ENCODE measurements around the gene SPECC1L. TPM values are rescaled to one million over a fixed set of nuclear protein-coding genes. Genes with fewer than 3 reads are reported as not detected.
"Not testable (repeated sequence)": the region's sequence is repeated elsewhere in the genome, so short reads cannot be mapped to it uniquely, and the experiment has no call there.

SPECC1L gene
- total RNA-seq, 1 donor from 2014 or later = 123 TPM

- H3K4me1 Mint-ChIP-seq = peaks cover 37% of the 10 kb centered on the region
Measured at GRCh38 chr22:24289114-24289513, 18.5 kb downstream of the SPECC1L start.

GRCh38 chr22:24289741-24290163, 19.1 kb downstream of the SPECC1L start:
- TF ChIP-seq CTCF (conservative IDR thresholded peaks at IDR 0.05) = no peak
- no peak for DNase-seq (ENCODE audit: low read depth, low spot score)
- no peak overlapping the region for H3K4me3 Mint-ChIP-seq
- H3K9me3 Mint-ChIP-seq = no peaks in the 10 kb centered on the region
- no peaks in the 10 kb centered on the region for H3K27me3 Mint-ChIP-seq (ENCODE audit: low read depth)
- H3K4me1 Mint-ChIP-seq = peaks cover 34% of the 10 kb centered on the region
- no peak overlapping the region for H3K27ac Mint-ChIP-seq (ENCODE audit: unreplicated experiment)
- no peaks in the 10 kb centered on the region for H3K36me3 Mint-ChIP-seq (ENCODE audit: low read depth)

More at GRCh38 chr22:24289114-24289513, 18.5 kb downstream of the SPECC1L start:
- no peak overlapping the region for H3K27ac Mint-ChIP-seq (ENCODE audit: unreplicated experiment)
- H3K27me3 Mint-ChIP-seq (ENCODE audit: low read depth) = no peaks in the 10 kb centered on the region
- H3K36me3 Mint-ChIP-seq (ENCODE audit: low read depth) = no peaks in the 10 kb centered on the region
- H3K4me3 Mint-ChIP-seq = no peak overlapping the region
- H3K9me3 Mint-ChIP-seq = no peaks in the 10 kb centered on the region
- DNase-seq (ENCODE audit: low read depth, low spot score) = no peak
- TF ChIP-seq CTCF (conservative IDR thresholded peaks at IDR 0.05) = no peak

GRCh38 chr22:24290459-24290858, 19.8 kb downstream of the SPECC1L start:
- Mint-ChIP-seq H3K36me3 (ENCODE audit: low read depth) (no peaks in the 10 kb centered on the region), H3K27me3 (ENCODE audit: low read depth) (no peaks in the 10 kb centered on the region), H3K9me3 (no peaks in the 10 kb centered on the region), H3K4me3 (no peak overlapping the region), H3K4me1 (peaks cover 27% of the 10 kb centered on the region), H3K27ac (ENCODE audit: unreplicated experiment) (no peak overlapping the region)
- DNase-seq (ENCODE audit: low read depth, low spot score) = no peak
- TF ChIP-seq CTCF (conservative IDR thresholded peaks at IDR 0.05) = no peak

- H3K36me3 Mint-ChIP-seq (ENCODE audit: low read depth) = no peaks in the 10 kb centered on the region
- no peaks in the 10 kb centered on the region for H3K27me3 Mint-ChIP-seq (ENCODE audit: low read depth)
- peaks cover 19% of the 10 kb centered on the region for H3K4me1 Mint-ChIP-seq
- no peaks in the 10 kb centered on the region for H3K9me3 Mint-ChIP-seq
- H3K4me3 Mint-ChIP-seq = no peak overlapping the region
- no peak overlapping the region for H3K27ac Mint-ChIP-seq (ENCODE audit: unreplicated experiment)
- TF ChIP-seq CTCF (conservative IDR thresholded peaks at IDR 0.05) = no peak
- no peak for DNase-seq (ENCODE audit: low read depth, low spot score)
Measured at GRCh38 chr22:24291515-24292201, 21.0 kb downstream of the SPECC1L start.

GRCh38 chr22:24292202-24292830, 21.7 kb downstream of the SPECC1L start:
- not testable (repeated sequence) for DNase-seq (ENCODE audit: low read depth, low spot score); H3K9me3 Mint-ChIP-seq; H3K27ac Mint-ChIP-seq (ENCODE audit: unreplicated experiment); H3K4me3 Mint-ChIP-seq; H3K27me3 Mint-ChIP-seq (ENCODE audit: low read depth); H3K36me3 Mint-ChIP-seq (ENCODE audit: low read depth)
- peaks cover 15% of the 10 kb centered on the region for H3K4me1 Mint-ChIP-seq

GRCh38 chr22:24294913-24295312, 24.3 kb downstream of the SPECC1L start:
- H3K27ac Mint-ChIP-seq (ENCODE audit: unreplicated experiment); DNase-seq (ENCODE audit: low read depth, low spot score); H3K9me3 Mint-ChIP-seq; H3K36me3 Mint-ChIP-seq (ENCODE audit: low read depth); H3K4me1 Mint-ChIP-seq; H3K27me3 Mint-ChIP-seq (ENCODE audit: low read depth); H3K4me3 Mint-ChIP-seq: not testable (repeated sequence)

- H3K27ac Mint-ChIP-seq (ENCODE audit: unreplicated experiment); H3K4me3 Mint-ChIP-seq; H3K27me3 Mint-ChIP-seq (ENCODE audit: low read depth); H3K4me1 Mint-ChIP-seq; H3K9me3 Mint-ChIP-seq; DNase-seq (ENCODE audit: low read depth, low spot score): not testable (repeated sequence)
- peaks cover 11% of the 10 kb centered on the region for H3K36me3 Mint-ChIP-seq (ENCODE audit: low read depth)
Measured at GRCh38 chr22:24298497-24299155, 28.0 kb downstream of the SPECC1L start.

GRCh38 chr22:24300522-24300921, 29.9 kb downstream of the SPECC1L start:
- not testable (repeated sequence) for H3K27me3 Mint-ChIP-seq (ENCODE audit: low read depth); H3K4me3 Mint-ChIP-seq; H3K4me1 Mint-ChIP-seq; H3K27ac Mint-ChIP-seq (ENCODE audit: unreplicated experiment); DNase-seq (ENCODE audit: low read depth, low spot score); H3K9me3 Mint-ChIP-seq
- H3K36me3 Mint-ChIP-seq (ENCODE audit: low read depth) = peaks cover 27% of the 10 kb centered on the region

Data from neural crest cell (in vitro differentiated cells).